ENCODE data around the gene LIPT2. TPM values are rescaled to one million over a fixed set of nuclear protein-coding genes. Genes with fewer than 3 reads are reported as not detected.

Gene LIPT2
- total and polyA plus RNA-seq, 4 donors = 2.0 to 6.9 (median 3.4) TPM

- no peak for ATAC-seq (ENCODE audit: insufficient read depth, low FRiP score)
- WGBS, 2 donors = 58 to 60% methylated on average over 3 of the region's 3 CpGs
Measured at GRCh38 chr11:74480688-74481417, 12.7 kb downstream of the LIPT2 start.

DNA sequence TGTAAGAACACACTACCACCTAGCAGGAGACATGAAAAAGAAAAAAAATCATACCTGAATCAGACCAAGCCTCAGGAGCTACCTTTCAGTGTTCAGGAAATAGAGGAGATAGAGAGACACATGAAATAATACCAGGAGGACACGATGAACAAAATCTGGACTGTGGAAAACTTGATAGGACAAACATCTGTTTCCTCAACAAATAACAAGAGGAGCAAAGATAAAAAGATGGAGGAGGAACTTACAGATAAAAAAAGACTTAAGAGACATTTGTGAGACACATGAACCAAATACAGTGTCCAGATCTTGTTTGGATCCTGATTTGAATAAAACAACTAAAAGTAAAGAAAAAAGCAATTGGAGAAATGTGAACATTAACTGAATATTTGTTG is 13.8 kb downstream of the LIPT2 start:
- 25 to 39% methylated on average over 1 of the region's 1 CpG for WGBS, 2 donors
- TF ChIP-seq, protein P1, sequence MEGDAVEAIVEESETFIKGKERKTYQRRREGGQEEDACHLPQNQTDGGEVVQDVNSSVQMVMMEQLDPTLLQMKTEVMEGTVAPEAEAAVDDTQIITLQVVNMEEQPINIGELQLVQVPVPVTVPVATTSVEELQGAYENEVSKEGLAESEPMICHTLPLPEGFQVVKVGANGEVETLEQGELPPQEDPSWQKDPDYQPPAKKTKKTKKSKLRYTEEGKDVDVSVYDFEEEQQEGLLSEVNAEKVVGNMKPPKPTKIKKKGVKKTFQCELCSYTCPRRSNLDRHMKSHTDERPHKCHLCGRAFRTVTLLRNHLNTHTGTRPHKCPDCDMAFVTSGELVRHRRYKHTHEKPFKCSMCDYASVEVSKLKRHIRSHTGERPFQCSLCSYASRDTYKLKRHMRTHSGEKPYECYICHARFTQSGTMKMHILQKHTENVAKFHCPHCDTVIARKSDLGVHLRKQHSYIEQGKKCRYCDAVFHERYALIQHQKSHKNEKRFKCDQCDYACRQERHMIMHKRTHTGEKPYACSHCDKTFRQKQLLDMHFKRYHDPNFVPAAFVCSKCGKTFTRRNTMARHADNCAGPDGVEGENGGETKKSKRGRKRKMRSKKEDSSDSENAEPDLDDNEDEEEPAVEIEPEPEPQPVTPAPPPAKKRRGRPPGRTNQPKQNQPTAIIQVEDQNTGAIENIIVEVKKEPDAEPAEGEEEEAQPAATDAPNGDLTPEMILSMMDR (IDR thresholded peaks at IDR 0.05; ENCODE audit: control extremely low read depth, extremely low read depth) = no peak
- peaks cover 0 to 2% (median 0%) of the 10 kb centered on the region in 5 donors for H3K4me1 ChIP-seq (ENCODE audit: control insufficient read depth in 5 of 5, insufficient read depth in 5 of 5, low read length in 5 of 5)

More at GRCh38 chr11:74480688-74481417, 12.7 kb downstream of the LIPT2 start:
- DNase-seq = no peak
- Histone ChIP-seq H3K9me3 (ENCODE audit: control insufficient read depth in 4 of 4, insufficient read depth in 3 of 4, low read length in 3 of 4) (no peaks in the 10 kb centered on the region), H3K27ac (ENCODE audit: low read depth in 1 of 2, low read length in 1 of 2) (no peak overlapping the region), H3K4me1 (ENCODE audit: control insufficient read depth in 5 of 5, insufficient read depth in 5 of 5, low read length in 5 of 5) (no peaks in the 10 kb centered on the region), H3K9ac (ENCODE audit: insufficient read depth in 1 of 2, low read length in 2 of 2) (no peak overlapping the region), H3K36me3 (ENCODE audit: control insufficient read depth in 4 of 4, insufficient read depth in 4 of 4, low read length in 4 of 4) (no peaks in the 10 kb centered on the region), H3K4me3 (no peak overlapping the region), H3K27me3 (ENCODE audit: control insufficient read depth in 3 of 3, insufficient read depth in 3 of 3, low read length in 2 of 3) (no peaks in the 10 kb centered on the region)
- TF ChIP-seq, protein P1 (IDR thresholded peaks at IDR 0.05; ENCODE audit: control extremely low read depth, extremely low read depth) = no peak

DNA sequence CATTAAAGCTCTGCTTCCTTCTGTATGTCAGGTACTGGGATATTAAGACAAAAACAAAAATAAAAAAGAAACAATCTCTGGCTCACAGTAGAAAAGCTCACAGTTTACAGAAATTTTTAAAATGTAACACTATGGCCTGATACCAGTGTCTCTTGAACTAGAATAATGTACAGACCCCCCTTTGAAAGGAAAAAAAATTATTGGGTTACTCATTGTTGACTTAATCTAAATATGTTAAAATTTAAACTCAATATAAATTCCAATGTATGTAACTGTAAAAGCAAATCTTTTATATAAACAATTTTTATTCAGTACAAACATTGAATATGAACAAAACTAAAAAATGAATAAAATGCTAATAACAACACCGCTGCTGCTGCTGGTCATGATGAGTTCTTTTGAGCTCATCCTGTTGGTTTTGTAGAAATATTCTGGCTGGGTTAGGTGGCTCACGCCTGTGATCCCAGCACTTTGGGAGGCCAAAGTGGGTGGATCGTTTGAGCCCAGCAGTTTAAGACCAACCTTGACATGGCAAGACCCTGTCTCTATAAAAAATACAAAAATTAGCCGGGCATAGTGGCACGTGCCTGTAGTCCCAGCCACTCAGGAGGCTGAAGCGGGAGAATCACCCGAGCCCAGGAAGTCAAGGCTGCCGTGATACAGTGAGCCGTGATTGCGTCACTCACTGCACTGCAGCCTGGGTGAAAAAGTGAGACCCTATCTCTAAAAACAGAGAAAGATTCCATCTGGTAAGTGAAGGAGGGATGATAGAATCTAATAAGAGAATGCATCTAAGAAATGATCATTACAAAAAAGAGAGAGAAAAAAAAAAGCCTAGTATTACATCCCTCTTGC is 14.4 kb downstream of the LIPT2 start:
- Histone ChIP-seq H3K4me3 (no peak overlapping the region), H3K9ac (ENCODE audit: insufficient read depth in 1 of 2, low read length in 2 of 2) (no peak overlapping the region), H3K36me3 (ENCODE audit: control insufficient read depth in 4 of 4, insufficient read depth in 4 of 4, low read length in 4 of 4) (no peaks in the 10 kb centered on the region), H3K4me1 (ENCODE audit: control insufficient read depth in 5 of 5, insufficient read depth in 5 of 5, low read length in 5 of 5) (peaks cover 0 to 7% (median 0%) of the 10 kb centered on the region in 5 donors), H3K27ac (ENCODE audit: low read depth in 1 of 2, low read length in 1 of 2) (no peak overlapping the region), H3K9me3 (ENCODE audit: control insufficient read depth in 4 of 4, insufficient read depth in 3 of 4, low read length in 3 of 4) (no peaks in the 10 kb centered on the region), H3K27me3 (ENCODE audit: control insufficient read depth in 3 of 3, insufficient read depth in 3 of 3, low read length in 2 of 3) (no peaks in the 10 kb centered on the region)
- DNase-seq (no peak), ATAC-seq (ENCODE audit: insufficient read depth, low FRiP score) (no peak)
- TF ChIP-seq, protein P1 (IDR thresholded peaks at IDR 0.05; ENCODE audit: control extremely low read depth, extremely low read depth) = no peak
- 67 to 68% methylated on average over 10 of the region's 10 CpGs for WGBS, 2 donors

More for the DNA sequence above, 13.8 kb downstream of the LIPT2 start:
- no peak for ATAC-seq (ENCODE audit: insufficient read depth, low FRiP score)
- DNase-seq = no peak
- H3K36me3 ChIP-seq (ENCODE audit: control insufficient read depth in 4 of 4, insufficient read depth in 4 of 4, low read length in 4 of 4) = no peaks in the 10 kb centered on the region
- no peak overlapping the region for H3K9ac ChIP-seq (ENCODE audit: insufficient read depth in 1 of 2, low read length in 2 of 2)
- no peaks in the 10 kb centered on the region for H3K27me3 ChIP-seq (ENCODE audit: control insufficient read depth in 3 of 3, insufficient read depth in 3 of 3, low read length in 2 of 3)
- H3K9me3 ChIP-seq (ENCODE audit: control insufficient read depth in 4 of 4, insufficient read depth in 3 of 4, low read length in 3 of 4) = no peaks in the 10 kb centered on the region
- H3K27ac ChIP-seq (ENCODE audit: low read depth in 1 of 2, low read length in 1 of 2) = no peak overlapping the region
- H3K4me3 ChIP-seq = no peak overlapping the region
